ENCODE measurements around the gene ZNF90. TPM values are rescaled to one million over a fixed set of nuclear protein-coding genes. Genes with fewer than 3 reads are reported as not detected.

The ZNF90 gene
- total RNA-seq, 1 donor from 2014 or later = 12.5 TPM

DNA sequence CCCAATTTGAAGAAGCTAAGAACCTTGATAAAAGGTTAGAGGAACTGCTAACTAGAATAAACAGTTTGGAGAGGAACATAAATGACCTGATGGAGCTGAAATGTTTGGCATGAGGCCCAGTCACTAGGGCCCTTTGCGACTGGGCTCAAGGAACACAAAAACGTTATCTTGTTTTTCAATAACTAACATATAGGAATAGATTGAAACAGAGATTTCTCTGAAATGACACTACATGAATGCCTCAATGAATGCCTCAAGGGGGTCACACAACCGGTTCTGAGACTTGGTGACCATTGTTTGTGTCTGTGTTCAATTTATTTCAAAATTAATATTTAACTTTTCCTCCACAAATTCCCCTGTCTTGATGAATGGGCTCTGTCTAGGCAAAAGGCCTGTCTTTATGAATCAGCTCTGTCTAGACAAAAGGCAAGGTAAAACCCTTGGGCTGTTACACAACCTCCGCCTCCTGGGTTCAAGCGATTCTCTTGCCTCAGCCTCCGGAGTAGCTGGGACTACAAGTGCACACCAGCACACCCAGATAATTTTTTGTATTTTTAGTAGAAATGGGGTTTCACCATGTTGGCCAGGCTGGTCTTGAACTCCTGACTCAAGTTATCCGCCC, 88.3 kb downstream of the ZNF90 start:
- ChIA-PET POLR2A (interaction anchor here (0.6 to 3.0 kb wide), 13 partner anchors 12 to 1163 kb away, joined by 3 to 15 read pairs (median 4); partner anchors contain the start of genes ATP13A1, ZNF430, ZNF431 and ZNF506), CTCF (interaction anchor here (1.8 kb wide), 1 partner anchor 168 kb away, joined by 12 read pairs; no protein-coding TSS in a partner anchor)
- Mint-ChIP-seq H3K9me3 (peaks cover 6% of the 10 kb centered on the region), H3K27ac (peak overlapping the region; percentile 66), H3K27me3 (no peaks in the 10 kb centered on the region), H3K4me1 (peaks cover 61% of the 10 kb centered on the region), H3K36me3 (ENCODE audit: low read depth) (peaks cover 22% of the 10 kb centered on the region), H3K4me3 (no peak overlapping the region)
- DNase-seq (no peak), ATAC-seq (ENCODE audit: low read depth) (no peak)
- intact Hi-C loops (cut with micrococcal nuclease) = loop anchor here (2.0 to 5.0 kb wide), 5 partner anchors 73 to 503 kb away; partner anchors contain the start of genes ATP13A1, ZNF14 and ZNF682
- TF ChIP-seq, protein P1, sequence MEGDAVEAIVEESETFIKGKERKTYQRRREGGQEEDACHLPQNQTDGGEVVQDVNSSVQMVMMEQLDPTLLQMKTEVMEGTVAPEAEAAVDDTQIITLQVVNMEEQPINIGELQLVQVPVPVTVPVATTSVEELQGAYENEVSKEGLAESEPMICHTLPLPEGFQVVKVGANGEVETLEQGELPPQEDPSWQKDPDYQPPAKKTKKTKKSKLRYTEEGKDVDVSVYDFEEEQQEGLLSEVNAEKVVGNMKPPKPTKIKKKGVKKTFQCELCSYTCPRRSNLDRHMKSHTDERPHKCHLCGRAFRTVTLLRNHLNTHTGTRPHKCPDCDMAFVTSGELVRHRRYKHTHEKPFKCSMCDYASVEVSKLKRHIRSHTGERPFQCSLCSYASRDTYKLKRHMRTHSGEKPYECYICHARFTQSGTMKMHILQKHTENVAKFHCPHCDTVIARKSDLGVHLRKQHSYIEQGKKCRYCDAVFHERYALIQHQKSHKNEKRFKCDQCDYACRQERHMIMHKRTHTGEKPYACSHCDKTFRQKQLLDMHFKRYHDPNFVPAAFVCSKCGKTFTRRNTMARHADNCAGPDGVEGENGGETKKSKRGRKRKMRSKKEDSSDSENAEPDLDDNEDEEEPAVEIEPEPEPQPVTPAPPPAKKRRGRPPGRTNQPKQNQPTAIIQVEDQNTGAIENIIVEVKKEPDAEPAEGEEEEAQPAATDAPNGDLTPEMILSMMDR (IDR thresholded peaks at IDR 0.05) = no peak

DNA sequence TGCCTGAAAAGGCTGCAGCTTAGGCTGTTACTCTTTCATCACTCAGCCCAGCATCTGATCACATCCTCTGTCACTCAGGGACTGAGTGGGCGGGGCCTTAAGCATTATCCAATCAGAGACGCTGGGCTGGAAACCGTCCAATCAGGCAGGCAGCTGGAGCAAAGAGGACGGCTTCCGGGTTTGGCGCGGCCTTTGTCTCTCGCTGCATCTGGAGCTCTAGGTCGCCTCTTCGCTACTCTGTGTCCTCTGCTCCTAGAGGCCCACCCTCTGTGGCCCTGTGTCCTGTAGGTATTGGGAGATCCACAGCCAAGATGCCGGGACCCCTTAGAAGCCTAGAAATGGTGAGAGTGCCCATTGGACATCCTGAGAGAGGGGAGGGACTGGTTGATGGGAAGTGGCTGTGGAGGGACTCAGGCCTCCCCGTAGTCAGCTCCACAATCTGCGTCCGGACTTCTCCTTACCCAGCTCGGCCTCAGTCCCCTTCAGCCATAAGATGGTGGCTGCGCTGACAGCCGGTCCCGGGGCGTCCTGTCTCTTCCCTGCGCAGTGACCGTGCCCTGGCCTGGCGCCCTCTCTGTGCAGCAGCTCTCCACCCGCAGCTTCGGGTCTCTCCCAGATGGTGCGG, 89.3 kb downstream of the ZNF90 start, which contains the start of gene ZNF486:
Gene ZNF486, plus strand, starts transcription at position 195 of the 625 bp plus-strand sequence. Its CDS starts 117 bp downstream, at position 312.
- no peaks in the 10 kb centered on the region for H3K27me3 Mint-ChIP-seq
- H3K4me3 Mint-ChIP-seq = peak within 1 kb of the TSS; percentile 99
- peaks cover 33% of the 10 kb centered on the region for H3K36me3 Mint-ChIP-seq (ENCODE audit: low read depth)
- H3K27ac Mint-ChIP-seq = peak within 1 kb of the TSS; percentile 97
- ChIA-PET CTCF (interaction anchor here (1.8 kb wide), 1 partner anchor 169 kb away, joined by 12 read pairs; no protein-coding TSS in a partner anchor), POLR2A (interaction anchor here (0.5 to 3.0 kb wide), 21 partner anchors 11 to 1885 kb away, joined by 3 to 15 read pairs (median 5); partner anchors contain the start of genes ATP13A1, ZNF253, ZNF257 and ZNF429)
- peak; percentile 80 for DNase-seq
- intact Hi-C loops (cut with micrococcal nuclease) = loop anchor here (1.0 to 5.0 kb wide), 8 partner anchors 72 to 853 kb away; partner anchors contain the start of genes ATP13A1, ZNF14, ZNF430 and ZNF682
- peaks cover 59% of the 10 kb centered on the region for H3K4me1 Mint-ChIP-seq
- ATAC-seq (ENCODE audit: low read depth) = peak; percentile 96
- peaks cover 6% of the 10 kb centered on the region for H3K9me3 Mint-ChIP-seq
- TF ChIP-seq, protein P1 (IDR thresholded peaks at IDR 0.05) = no peak

DNA sequence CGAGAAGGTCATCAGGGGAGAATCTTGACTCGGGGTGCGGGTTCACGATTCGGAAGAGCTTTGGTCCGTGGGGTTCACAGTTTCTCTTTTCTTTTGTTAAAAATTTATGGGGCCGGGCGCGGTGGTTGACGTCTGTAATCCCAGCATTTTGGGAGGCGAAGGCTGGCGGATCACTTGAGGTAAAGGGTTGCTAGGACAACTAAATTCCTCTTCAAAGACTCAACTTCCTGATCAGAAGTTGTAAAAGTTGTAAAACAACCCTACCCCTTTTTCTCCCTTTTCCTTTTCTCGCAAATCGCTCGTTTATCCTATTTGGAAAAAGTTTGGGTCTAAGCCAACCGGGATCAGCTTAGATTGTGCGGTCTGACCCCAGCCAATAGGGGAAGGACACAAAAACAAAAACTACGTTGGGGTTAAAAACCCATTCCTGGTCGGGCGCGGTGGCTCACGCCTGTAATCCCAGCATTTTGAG, 89.9 kb downstream of the ZNF90 start:
- Mint-ChIP-seq H3K4me3 (peak overlapping the region; percentile 99), H3K27me3 (no peaks in the 10 kb centered on the region), H3K27ac (peak overlapping the region; percentile 97), H3K9me3 (peaks cover 5% of the 10 kb centered on the region), H3K4me1 (peaks cover 53% of the 10 kb centered on the region), H3K36me3 (ENCODE audit: low read depth) (peaks cover 38% of the 10 kb centered on the region)
- POLR2A ChIA-PET = interaction anchor here (0.7 to 3.0 kb wide), 15 partner anchors 10 to 1885 kb away, joined by 3 to 15 read pairs (median 6); partner anchors contain the start of genes ZNF253, ZNF257, ZNF429 and ZNF430
- intact Hi-C loops (cut with micrococcal nuclease) = loop anchor here (1.0 to 5.0 kb wide), 8 partner anchors 71 to 853 kb away; partner anchors contain the start of genes ATP13A1, ZNF14, ZNF430 and ZNF682
- TF ChIP-seq, protein P1 (IDR thresholded peaks at IDR 0.05) = no peak
- DNase-seq (no peak), ATAC-seq (ENCODE audit: low read depth) (no peak)
- CTCF ChIA-PET = interaction anchor here (1.8 kb wide), 1 partner anchor 169 kb away, joined by 12 read pairs; no protein-coding TSS in a partner anchor

Other genes with a start within 250 kb of the ZNF90 start
- 24.7 and 26.3 TPM in 2 replicates for gene ZNF253, start 212.1 kb upstream of the ZNF90 start, total RNA-seq
- 13.5 and 14.9 TPM in 2 replicates for gene ZNF93, start 177.1 kb upstream of the ZNF90 start, total RNA-seq
- gene ZNF682, start 38.5 kb upstream of the ZNF90 start, total RNA-seq = 15.5 and 19.9 TPM in 2 replicates
- gene ZNF486, start 89.2 kb downstream of the ZNF90 start, total RNA-seq = 13.5 and 16.2 TPM in 2 replicates